ENCODE data around the gene BHLHE23.

The BHLHE23 gene

DNA sequence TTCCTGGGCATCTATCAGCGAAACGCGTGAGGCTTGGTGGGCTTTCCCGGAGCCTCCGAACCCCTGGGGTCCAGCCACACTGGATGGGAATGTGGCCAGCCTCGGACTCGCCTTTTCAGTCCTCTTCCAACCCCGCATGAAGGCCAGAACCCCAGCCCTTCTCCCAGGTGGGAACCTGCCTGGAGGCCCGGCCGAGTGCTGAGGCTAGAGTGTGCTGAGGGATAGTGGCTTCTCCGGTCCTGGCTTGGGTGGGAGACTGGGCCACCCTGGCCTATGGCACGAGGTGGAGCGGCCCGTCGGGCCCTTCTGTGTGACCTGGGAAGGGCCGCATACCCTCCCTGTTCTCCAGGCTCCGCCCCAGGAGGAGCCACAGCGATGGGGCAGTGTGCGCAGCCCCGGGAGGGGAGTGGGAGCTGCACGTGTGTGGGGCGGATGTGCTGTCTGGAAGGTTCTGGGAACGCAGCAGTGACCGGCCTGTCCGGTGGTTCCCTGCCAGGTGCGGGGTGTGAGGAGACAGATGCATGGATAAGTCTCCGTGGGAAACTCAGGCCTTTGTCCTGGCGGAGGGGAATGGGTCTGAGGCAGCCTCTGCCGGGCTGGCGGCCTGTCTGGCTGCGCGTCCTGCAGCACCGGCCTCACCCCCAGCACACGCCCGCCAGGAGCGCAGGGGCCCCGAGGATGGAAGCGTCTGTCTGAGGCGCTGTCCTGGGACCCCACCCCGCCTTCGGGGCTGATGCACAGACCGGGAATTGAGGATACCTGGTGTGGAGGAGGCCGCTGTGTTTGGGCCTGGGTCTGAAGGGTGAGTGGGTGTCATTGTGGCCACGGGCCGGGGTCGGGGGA lies 1.1 kb upstream of the BHLHE23 start:
- no peak for DNase-seq

DNA sequence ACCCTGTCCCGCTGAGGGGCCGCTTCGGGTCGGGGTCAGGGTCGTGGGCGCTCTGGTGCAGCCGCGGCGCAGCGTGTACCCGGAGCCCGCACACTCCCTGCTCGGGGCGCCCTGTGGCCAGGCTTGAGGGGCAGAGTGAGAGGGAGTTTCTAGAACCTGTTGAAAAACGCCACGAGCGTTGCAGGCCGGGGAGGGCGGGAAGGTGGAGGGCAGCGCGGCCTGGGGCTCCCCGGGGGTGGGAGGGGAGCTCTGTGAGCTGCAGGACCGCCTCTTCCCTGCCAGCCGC lies 539 bp upstream of the BHLHE23 start:
- DNase-seq = no peak

DNA sequence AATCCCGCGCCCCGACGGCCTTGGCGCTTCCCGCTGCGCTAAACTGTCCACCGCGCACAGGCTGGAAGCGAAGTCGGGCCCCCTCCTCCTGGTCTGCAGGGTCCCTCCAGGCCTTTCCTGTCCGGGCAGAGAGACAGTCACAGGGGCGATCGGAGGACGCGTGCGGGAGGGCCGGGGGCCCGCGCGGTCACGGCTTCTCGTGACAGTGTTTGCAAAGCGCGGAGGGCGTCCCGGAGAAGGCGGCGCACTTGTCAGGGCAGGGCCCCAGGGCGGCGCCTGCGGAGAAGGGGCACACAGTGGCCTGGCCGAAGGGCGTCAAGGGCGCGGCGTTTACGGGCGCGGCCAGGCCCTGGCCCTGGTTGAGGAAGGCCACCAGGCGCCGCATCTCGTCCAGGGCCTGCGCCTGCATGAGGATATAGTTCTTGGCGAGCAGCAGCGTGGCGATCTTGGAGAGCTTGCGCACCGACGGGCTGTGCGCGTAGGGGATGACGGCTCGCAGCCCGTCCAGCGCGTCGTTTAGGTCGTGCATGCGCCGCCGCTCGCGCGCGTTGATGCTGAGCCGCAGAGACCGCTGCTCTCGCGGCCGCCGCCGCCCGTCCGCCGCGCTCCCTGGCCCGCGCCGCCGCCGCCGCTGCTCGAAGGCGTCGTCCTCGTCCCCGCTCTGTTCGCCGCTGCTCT lies 763 bp downstream of the BHLHE23 start:
- no peak for DNase-seq

DNA sequence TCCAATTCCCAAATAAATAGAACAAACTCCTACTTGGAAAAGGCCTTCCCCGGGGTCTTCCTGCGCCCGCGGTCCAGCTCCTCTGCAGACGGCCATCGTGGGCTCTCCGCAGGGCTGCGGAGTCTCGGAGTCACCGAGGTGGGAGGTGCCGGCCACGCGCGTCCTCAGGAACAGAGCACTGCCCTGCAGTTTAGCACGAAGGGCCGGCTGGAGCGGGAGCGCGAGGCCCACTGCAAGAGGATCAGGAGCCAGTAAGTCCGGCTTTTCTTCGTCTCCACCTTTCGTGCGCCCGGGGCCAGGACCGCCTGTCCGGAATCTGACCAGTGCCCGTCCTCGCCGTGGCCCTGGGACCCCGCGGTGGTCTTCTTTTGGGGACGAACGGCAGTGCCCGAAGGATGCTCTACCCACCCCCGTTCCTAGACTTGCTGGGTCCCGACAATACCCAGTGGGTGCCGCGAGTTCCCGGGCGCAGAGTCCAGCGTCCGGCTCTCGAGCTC lies 1.4 kb downstream of the BHLHE23 start:
- DNase-seq = no peak

DNA sequence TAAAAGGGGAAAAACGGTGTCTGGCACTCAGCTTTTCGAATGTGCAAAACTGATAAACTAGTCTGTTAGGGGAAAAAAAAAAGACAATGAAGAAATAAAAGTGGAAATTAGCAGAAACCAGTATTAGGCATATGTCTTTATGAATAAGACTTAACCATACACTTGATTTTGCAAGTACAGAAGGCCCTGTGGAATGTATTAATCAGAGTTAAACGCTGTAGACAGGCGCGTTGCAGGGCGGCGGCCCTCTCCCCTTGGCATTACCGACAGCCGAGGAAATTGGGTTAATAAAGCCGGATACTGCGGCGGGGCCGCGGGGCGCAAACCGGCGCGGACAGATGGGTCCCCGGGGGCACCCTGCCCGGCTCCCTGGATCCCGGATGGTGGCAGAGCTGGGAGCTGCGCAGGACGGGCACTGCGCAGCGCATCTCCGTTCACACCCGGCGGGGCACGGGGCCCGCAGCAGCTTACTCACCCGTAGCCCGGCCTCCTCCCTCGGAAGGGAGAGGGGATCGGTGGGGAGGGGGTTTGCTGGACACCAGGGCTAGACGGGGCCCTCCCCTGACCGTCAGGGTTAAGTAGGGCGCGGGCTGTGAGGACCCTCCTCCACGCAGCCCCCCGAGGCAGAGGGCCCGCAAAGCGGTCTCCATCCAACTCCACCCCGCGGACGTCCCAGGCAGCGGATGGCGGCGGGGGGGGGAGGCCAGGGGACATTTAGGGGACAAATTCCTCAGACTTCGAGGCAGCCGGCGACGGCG lies 2.0 kb downstream of the BHLHE23 start:
- no peak for DNase-seq

DNA sequence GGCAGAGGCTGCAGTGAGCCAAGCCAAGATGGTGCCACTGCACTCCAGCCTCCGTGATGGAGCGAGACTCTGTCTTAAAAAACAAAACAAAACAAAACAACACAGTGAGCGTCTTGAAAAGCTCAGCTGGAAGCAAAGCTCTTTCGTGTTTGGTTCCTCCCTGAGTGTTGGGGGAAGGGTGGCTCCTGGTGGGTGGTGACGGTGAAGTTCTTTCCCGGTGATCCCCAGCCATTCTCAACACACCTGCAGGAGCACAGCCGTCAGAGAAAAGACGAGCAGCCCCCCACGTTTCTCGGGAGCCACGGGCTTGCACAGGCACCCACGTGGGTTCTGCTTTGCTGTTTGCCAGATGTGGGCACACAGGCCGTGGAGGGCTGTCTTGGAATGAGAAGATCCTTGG lies 3.2 kb downstream of the BHLHE23 start:
- DNase-seq = no peak

DNA sequence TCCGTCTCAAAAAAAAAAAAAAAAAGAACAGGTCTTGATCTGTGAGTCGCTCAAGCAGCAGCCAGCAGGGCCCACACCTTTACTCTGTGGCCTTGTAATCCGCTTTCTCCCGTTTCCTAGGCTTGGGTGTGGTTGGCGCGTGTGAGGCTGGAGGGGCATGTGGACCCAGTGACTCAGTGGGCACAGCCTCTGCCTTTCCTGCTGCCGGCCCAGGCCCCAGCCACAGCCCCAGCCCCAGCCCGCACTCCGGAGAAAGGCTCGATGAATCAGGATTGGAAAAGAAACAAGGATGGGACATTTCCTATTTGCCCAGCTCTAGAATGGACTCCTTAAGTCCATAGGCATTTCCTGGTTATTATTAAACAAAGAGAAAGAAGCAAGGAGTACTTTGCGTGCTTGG lies 4.3 kb downstream of the BHLHE23 start:
- no peak for DNase-seq

DNA sequence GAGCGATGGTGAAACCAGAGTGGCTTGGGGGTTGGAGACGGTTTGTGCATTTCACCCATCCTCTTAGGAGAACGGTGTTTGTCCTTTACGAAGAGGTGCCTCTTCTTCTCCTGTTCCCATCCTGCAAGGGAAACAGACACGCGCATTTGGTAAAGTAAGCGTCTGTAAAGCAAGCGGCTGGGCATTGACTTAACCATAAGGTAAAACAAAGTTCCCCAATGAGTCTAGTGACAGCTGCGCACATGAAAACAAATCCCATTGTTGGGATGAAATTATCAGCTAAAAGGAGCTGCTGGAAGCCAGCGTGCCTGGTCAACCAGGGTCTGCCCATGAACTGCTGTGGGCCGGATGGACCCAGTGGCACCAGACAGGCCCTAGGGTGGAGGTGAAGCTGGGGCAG lies 5.8 kb downstream of the BHLHE23 start:
- DNase-seq = no peak

DNA sequence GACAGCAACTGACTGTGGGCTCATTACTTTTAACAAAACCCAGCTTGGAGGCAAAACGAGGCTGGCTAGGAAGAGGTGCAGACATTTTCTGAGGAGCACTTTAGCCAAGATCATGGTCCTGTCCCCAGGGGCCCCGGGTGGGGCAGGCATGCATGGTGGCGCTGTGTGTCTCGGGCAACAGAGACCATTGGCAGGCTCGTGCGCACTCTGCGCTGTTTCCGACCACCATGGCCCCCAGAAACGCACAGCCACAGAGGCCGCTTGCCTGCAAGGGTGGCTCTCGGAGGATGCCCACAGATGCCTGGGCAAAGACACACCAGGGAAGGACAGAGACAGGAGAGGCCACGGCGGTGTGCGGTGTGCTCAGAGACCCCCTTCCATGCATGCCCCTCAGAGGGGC lies 6.7 kb downstream of the BHLHE23 start:
- DNase-seq = no peak

DNA sequence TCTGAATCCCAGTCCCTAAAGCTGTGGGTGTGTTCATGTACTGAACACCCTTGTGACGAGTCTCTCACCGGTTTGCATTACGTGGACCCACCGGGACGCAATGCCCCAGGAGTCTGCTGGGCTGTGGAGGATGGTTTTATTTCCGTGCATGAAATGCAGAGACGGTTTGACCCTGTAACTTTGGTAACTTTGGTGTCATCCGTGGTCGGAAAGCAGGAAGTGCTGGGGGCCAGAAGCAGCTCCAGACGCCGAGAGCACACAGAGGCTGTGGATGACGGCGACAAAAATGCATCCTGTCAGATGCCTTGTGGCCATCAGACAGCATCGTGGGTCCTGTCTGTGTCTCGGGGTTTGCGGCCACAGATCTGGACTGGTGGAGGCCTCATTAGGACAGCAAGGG lies 7.2 kb downstream of the BHLHE23 start:
- DNase-seq = no peak

DNA sequence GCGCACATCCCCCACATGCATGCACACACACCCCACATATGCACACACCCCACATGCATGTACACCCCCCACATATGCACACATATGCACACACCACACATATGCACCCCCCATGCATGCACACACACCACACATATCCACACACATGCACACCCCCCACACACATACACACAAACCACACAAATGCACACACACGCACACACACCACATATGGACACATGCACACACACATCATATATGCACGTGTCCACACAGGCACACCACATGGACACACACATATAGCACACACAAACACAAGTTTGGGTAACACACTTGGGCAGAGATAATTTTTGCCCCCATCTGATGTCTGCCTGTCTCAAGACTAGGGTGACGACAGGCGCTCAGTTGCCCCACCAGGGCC lies 8.3 kb downstream of the BHLHE23 start:
- no peak for DNase-seq

DNA sequence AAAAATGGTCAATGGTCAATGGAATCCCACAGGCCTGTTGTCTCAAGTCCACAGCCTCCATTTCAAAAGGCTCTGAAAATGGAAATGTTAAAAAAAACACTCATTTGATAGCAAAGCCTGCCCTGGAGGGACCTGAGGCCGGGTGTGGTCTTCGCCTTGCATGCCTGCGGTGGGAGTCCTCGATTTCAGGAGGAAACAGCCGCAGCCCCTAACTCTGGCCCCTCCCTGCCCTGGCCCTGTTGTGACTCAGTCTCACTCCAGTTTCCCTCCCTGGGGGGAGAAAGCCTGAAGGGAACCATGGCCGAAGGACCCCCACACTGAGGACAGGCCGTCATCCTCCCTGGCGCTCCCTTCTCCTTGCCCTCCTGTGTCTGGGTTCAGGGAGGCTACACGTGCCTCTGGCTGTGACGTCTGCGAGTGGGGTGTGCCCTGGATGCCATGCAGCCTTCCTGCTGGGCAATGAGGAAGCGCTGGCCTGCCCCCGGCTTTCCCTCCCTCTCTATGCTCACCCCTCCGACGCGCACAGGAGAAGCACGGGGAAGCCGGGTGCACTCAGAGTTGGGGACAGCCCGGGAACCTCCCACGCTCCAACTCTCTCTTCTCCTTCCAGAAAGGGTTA lies 9.2 kb downstream of the BHLHE23 start:
- DNase-seq = no peak

DNA sequence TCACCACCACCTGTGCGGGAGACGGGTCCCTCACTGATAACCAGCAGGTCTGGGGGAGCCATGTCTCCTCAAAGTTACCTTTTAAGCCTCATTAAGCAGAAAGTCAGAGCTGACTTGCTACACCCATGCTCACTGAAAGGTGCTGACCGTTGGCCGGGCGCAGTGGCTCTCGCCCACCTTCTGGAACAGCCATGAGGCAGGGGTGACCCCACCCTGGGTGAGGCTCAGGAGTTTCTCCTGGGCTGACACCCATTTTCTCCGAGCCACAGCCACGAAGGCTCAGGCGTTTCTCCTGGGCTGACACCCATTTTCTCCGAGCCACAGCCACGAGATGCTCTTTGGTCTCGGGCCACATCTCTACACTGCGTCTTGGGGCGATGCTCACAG lies 10.2 kb downstream of the BHLHE23 start:
- no peak for DNase-seq

DNA sequence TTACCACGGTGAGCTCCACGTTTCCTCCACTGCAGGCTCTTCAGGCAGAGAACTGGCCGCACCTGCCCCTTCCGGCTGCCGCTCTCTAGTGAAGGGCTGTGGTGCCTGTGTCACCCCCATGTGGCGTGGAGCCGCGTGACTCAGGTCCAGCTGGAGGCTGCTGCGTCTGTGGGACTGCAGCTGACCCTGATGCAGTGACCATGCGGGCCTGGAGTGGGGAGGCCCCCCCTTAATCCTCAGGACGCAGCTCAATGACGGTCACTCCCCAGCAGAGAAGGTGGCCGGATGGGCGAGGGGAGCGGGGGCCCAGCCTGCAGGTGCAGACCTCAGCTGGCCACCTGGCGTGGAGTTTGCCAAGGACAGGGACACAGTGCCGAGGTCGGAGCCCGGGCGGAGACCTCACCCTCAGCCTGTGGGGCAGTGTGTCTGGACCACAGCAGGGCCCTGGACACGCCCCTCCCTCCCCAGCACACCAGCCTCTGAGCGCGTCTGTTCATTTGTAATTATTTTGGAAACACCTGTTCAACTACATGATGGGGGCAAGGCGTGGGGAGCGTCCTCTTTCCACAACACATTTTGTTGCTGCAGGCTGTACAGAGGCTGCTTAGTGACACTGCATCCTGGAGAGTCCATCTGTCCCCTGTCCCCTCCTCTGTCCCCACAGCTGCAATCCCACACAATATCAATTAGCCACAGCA lies 10.7 kb downstream of the BHLHE23 start:
- DNase-seq = no peak

DNA sequence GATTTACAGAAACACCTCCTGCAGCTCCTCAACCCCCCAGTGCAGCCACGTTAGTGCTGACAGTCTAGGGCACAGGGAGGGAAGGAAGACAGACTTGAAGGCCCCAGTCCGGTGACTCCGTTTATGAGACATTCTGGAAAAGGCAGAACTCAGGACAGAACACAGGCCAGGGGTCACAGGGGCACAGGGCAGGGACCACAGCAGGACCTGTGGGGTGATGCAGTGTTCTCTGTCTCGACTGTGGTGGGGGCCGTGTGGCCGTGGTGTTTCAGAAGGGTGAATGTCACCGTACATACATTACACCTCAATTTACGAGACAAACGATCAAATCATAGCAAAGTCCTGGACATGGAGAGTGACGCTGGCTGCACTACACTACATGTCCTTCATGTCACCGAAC lies 11.3 kb downstream of the BHLHE23 start:
- no peak for DNase-seq

DNA sequence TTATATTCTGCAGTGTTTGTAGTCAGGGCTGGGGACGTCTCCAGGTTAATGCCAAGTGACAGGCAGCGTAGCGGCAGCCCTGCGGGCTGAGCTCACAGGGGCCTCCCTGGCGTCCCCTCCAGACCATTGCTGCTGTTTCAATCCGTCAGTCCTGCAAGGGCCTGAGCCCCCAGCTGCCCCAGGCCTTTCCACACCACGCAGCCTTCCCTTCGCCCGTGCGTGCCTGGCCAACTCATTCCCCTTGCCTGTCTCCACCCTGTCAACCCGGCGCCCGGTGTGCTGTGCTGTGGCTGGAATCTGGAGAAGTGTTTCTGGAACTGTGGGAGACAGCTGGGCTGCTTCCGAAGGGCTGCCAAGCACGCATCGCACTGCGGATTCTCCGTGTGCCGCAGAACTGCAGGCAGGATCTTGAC lies 11.9 kb downstream of the BHLHE23 start:
- no peak for DNase-seq

DNA sequence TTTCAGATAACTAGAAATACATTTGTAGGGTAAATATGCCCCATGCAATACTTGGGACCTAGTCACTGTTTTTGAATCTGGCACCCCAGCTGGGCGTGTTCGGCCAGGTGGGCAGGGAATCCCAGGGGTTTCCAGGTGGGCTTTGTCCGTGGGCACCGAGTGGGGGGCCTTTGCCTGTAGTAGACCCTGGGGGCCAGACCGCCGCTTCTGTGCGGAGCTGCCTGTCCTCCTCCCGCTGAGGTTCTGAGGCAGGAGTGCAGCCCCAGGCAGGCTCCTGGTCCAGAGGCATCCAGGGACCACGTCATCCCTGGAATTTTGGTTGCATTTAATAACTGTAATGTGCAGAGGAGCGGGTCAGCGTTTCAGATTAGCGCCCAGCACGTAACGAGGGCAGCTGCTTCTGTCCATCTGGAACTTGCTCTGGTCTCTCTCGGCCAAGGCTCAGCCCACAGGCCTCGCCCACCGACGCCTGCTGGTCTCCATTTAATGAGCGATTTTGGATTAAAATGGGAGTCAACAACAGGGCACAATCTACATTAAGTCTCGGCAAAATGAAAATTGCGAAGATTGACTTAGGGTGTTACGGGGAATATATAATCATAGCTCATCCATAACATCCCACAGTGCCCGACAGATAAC lies 12.8 kb downstream of the BHLHE23 start:
- DNase-seq = no peak

DNA sequence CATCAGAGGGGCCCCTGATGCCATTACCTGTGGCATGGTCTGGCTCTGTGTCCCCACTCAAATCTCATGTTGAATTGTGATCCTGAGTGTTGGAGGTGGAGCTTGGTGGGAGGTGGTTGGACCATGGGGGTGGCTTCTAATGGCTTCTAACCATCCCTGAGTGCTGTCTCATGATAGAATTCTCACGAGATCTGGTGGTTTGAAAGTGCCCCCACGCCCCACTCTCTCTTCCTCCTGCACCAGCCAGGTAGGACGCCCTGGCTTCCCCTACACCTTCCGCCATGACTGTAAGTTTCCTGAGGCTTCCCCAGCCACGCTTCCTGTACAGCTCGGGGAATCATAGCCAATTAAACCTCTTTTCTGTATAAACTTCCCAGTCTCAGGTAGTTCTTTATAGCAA lies 14.9 kb downstream of the BHLHE23 start:
- no peak for DNase-seq

DNA sequence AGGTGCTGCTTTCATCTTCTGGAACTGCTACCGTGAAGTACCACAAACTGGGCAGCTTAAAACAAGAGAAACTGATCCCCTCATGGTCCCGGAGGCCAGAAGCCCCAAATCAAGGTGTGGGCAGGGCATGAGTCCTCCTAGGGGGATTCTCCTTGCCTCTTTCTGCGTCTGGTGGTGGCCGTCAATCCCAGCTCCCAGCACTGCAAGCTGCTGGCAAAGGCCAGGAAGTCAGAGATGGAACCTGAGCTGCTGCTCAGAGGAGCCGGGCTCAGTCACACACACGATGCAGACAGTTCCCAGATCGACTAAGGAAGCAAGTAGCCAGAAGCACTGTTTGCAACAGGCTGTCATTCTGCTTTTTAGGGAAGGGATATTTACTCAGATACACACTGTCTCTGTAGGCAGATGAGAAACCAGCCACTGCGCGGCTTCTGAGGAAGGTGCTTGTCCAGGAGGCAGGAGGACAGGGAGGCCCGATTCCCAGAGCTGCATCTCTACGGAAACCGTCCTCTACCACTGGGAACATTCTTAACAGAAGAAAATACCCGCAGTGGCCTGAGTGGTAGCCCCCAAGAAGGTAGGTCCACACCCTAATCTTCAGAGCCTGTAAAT lies 15.5 kb downstream of the BHLHE23 start:
- DNase-seq = no peak

DNA sequence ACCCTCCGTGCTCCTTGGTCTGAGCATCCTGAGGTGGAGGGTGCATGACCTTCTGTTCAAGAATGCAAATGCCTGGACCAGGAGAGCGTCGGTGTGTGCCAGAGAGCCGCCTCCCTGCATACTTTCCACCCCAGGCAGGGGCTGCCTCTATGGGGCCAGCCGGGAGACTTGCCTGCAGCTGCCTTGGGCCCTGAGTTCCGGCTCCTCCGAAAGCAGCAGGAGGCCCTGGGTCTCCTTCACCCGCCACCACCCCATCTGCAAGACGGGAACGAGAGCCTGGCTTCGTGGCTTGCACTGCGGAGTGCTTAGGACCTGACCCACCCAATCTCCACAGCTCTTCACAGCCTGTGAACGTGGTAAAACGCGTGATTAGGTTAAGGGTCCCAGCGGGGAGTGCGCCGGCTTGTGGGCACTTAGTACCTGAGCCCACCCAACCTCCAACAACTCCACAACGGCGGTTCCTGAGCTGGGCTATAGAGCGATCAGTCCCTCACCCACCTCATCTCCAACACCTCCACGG lies 16.4 kb downstream of the BHLHE23 start:
- DNase-seq = no peak

DNA sequence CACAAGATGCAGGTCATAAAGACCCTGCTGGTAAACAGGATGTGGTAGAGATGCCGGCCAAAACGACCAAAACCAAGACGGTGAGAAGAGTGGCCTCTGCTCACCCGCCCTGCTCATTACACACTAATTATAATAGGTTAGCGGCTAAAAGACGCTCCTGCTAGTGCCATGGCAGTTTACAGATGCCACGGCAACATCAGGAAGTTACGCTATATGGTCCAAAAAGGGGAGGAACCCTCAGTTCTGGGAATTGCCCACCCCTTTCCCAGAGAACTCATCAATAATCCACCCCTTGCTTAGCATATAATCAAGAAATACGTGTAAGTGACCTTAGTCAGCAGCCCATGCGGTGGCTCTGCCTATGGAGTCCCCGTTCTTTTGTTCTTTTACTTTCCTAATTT lies 17.6 kb downstream of the BHLHE23 start:
- DNase-seq = peak; percentile 29

DNA sequence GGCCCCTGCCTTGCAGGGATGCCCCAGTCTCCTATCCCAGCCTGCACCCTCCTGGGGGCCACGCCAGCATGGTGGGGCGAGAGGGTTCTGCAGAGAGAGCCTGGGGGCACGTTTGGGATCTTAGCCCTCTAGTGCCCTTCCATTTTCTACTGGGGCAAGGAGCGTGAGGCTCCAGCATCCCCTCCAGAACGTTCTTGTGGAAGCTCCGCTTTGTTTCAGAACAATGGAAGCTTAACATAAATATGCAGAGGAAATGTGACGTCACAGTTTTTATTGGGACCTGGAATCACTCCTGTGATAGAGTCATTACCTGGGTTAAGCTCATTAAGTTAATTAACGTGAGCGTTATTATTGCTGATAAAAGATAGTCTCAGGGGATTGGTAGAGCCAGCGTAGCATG lies 19.6 kb downstream of the BHLHE23 start:
- DNase-seq = no peak
